AG09319 (cell line): ENCODE results near the gene TLL2.

ENCODE experiments used
- DNase-seq: peaks from one replicate; pipeline ENCODE4 v3.0.0-alpha.2; 2010; ENCODE audit warnings: low read depth; ENCODE audit errors: extremely low read depth
- TF ChIP-seq, protein P1 (sequence below): IDR thresholded peaks from 2 replicates; pipeline ENCODE4 v1.5.1; 2011; ENCODE audit warnings: low read depth, mild to moderate bottlenecking, inconsistent platforms, low read length, moderate library complexity

Gene TLL2

DNA sequence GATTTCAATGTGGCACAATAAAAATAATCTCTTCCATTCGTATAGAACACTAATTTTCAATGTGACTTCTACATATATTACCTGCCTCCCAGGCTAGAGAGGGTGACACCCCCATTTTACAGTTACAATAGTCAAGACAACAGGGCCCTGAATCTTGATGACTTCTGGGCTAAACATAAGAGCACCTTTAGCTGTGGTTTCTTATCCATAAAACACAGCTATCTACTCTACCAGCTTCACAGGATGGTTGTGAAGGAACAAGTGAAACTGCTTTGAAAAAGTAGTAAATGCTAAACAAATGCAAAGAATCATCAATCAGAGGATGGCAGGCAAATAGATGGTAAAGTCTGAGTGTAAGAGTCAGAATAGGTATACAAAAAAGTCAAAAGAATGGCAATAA is 3.6 kb upstream of the TLL2 start:
- TF ChIP-seq, protein P1, sequence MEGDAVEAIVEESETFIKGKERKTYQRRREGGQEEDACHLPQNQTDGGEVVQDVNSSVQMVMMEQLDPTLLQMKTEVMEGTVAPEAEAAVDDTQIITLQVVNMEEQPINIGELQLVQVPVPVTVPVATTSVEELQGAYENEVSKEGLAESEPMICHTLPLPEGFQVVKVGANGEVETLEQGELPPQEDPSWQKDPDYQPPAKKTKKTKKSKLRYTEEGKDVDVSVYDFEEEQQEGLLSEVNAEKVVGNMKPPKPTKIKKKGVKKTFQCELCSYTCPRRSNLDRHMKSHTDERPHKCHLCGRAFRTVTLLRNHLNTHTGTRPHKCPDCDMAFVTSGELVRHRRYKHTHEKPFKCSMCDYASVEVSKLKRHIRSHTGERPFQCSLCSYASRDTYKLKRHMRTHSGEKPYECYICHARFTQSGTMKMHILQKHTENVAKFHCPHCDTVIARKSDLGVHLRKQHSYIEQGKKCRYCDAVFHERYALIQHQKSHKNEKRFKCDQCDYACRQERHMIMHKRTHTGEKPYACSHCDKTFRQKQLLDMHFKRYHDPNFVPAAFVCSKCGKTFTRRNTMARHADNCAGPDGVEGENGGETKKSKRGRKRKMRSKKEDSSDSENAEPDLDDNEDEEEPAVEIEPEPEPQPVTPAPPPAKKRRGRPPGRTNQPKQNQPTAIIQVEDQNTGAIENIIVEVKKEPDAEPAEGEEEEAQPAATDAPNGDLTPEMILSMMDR: no peak
- DNase-seq: no peak

DNA sequence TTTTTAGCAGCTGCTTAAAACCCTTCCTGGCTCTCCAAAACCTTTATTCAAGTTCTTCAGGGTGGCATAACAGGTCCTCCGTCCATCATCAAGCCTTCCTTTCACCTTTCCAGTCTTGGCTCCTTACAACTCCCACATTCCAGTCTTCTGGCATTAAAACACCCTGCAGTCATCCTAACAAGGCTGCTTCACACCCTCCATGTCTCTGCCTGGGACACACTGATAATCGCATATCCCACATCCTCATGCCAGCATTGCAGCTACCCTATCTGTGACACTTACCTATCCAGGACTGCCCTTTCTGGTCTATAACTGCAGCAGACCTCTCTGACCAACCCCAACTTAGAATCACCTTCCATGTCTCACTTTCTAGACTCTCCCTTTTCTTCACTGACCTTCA is 2.6 kb upstream of the TLL2 start:
- TF ChIP-seq, protein P1: no peak
- no peak for DNase-seq

GRCh38 chr10:96513305-96513697 is 425 bp downstream of the TLL2 start:
- TF ChIP-seq, protein P1: no peak
- DNase-seq: no peak

DNA sequence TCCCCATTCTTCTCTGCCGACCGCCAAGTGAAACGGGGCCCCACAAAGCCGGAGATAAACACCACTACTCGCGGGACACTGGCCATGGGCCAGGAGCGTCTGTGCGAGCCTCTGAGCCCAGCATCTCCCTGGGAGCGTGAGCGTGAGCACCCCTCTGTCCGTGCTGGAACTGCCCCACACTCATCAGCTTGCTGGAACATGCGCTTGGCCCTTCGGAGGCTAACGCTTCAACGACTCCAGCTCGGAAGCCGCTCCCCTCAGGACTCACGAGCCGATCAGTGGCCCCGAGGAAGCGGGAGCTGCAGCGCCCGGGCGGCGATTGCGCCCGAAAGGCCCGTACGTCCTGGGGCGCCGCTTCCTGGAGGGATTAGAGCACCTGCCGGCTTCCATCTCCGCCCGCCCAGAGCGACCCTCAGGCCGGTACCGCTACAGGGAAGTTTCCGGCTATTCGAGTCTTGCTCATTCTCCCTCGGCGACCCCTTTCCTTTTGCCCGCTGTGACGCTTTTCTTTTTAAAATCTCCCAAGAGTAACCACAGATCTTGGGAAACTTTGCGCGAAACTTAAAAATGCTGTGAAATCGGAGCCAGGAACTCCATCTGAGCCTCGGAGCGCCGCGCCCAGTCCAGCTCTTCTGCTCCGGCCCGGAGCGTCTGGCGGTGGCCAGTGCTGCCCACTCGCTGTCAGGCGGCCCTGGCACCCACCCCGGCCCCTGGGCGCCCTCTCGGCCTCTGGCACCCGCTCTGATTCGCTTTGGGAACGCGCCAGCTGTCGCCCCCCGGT is 1.0 kb downstream of the TLL2 start:
- TF ChIP-seq, protein P1: no peak

DNA sequence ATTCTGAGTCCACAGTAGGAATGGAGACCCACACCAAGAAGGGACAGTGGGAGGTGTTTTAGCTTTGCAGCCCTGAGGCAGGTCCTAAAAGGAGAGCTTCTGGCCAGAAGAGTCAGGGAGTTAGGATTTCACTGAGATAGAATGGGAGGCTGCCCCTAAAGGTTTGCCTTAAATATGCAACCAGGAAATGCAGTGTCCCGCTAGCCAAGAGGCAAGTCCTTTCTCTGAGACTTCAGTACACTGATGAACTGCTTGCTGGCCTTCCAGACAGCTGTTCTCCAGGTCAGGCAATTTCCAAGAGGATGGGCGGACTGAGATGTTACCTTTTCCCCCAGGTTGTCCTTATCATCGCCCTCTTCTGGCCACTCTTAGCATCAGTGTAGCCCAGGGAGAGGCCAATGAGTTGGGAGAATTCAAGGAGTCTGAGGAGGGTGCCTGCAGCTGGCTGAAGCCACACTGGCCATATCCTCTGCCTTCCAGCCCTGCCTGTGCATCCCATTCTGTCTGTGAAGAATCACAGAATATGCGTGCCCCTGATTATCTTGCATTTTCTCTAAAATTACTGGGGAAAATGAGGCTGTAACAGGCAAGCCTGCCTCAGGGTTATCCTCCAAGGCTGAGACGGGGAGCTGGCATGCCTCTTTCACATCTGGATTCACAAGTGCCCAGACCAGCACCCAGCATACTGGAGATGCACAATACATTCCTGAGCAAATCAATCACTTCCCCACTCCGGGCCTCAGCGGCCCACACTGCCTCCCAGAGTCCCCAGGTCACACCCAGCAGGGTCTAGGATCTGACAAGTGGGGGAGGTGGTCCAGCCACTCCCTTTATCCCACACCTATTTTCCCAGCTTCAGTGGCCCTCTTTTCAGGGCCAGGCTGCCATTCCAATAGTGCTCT is 2.4 kb downstream of the TLL2 start:
- TF ChIP-seq, protein P1: peak; percentile 50
- DNase-seq: no peak

More for the DNA sequence above, 1.0 kb downstream of the TLL2 start:
- no peak for DNase-seq

GRCh38 chr10:96509017-96509641 is 4.6 kb downstream of the TLL2 start:
- no peak for DNase-seq
- TF ChIP-seq, protein P1: no peak
